HCT116 (cell line): ENCODE measurements around the gene GSDMA. TPM values are rescaled to one million over a fixed set of nuclear protein-coding genes. Genes with fewer than 3 reads are reported as not detected.

Experiments used
- ATAC-seq: fragments of 200-7000 bp; cut with Tn5 transposase; 2 replicates; pipeline ENCODE4 v1.9.1; 2020; ENCODE audit warnings: mild to moderate bottlenecking, moderate library complexity
- BruUV-seq: library from RNA; stranded (reverse); fragments of 400-500 nt; replicated peaks from 2 replicates; lab custom pipeline; 2021; lab: Mats Ljungman, UMichigan
- CTCF ChIA-PET: fragments of 300-600 bp; sonication (Branson Sonifier 250); formaldehyde crosslinking; loops from one replicate; lab custom pipeline; 2021; ENCODE audit warnings: antibody characterized with exemption; lab: Charles Lee
- POLR2A ChIA-PET: fragments of 300-600, 350-600 bp; sonication (Branson Sonifier 250); formaldehyde crosslinking; loops from one replicate; lab custom pipeline; 2021; ENCODE audit warnings: antibody characterized with exemption; lab: Charles Lee
- RAD21 ChIA-PET, 2 experiments: fragments of 300-600 bp; sonication (Branson Sonifier 250); formaldehyde crosslinking; loops; one replicate each; lab custom pipeline; 2023; ENCODE audit warnings: low total read pairs in 2 of 2; ENCODE audit not compliant: uncharacterized antibody in 2 of 2, unreplicated experiment in 2 of 2, low non-redundant PET in 1 of 2; lab: Charles Lee
- DNase-seq: peaks from one replicate; pipeline ENCODE4 v3.0.0-alpha.2; 2010; ENCODE audit warnings: low read depth, low spot score
- H2AFZ ChIP-seq: fragments of 200-600 bp; shearing (Covaris generic), sonication (generic); 2 replicates; pipeline ENCODE4 v1.6.1; 2017; ENCODE audit warnings: low read depth, mixed run types, mixed read lengths, antibody characterized with exemption, low read length; ENCODE audit not compliant: poor library complexity, severe bottlenecking
- H3K27ac ChIP-seq: 2 replicates; pipeline ENCODE4 v1.5.1; 2012; ENCODE audit warnings: low read depth, low read length
- H3K27me3 ChIP-seq: fragments of 200-600 bp; sonication (generic); 2 replicates; pipeline ENCODE4 v1.6.1; 2016; ENCODE audit warnings: mixed run types, low read length, mixed read lengths; ENCODE audit not compliant: insufficient read depth
- H3K36me3 ChIP-seq, 2 experiments: fragments of 200-500 bp in 1 of 2; fragments of 200-600 bp in 1 of 2; sonication (Bioruptor generic) in 1 of 2; sonication (generic) in 1 of 2; 2 replicates each; pipeline versions ENCODE4 v1.5.1 to v1.6.1; 2014 to 2016; ENCODE audit warnings: low read length in 2 of 2, inconsistent platforms in 1 of 2, mixed read lengths in 1 of 2, mixed run types in 1 of 2; ENCODE audit not compliant: insufficient read depth in 2 of 2, control insufficient read depth in 1 of 2
- H3K4me1 ChIP-seq, 2 experiments: fragments of 200-600 bp in 1 of 2; sonication (generic) in 1 of 2; 2 replicates each; pipeline versions ENCODE4 v1.5.1 to v1.6.1; 2012 to 2017; ENCODE audit warnings: low read length in 2 of 2, inconsistent platforms in 1 of 2, mild to moderate bottlenecking in 1 of 2, mixed read lengths in 1 of 2, mixed run types in 1 of 2, moderate library complexity in 1 of 2; ENCODE audit not compliant: insufficient read depth in 2 of 2, control insufficient read depth in 1 of 2
- H3K4me2 ChIP-seq: fragments of 200-600 bp; sonication (generic); 2 replicates; pipeline ENCODE4 v1.6.1; 2017; ENCODE audit warnings: mixed run types, low read length, mixed read lengths
- H3K4me3 ChIP-seq, 2 experiments: fragments of 200-600 bp in 1 of 2; sonication (generic) in 1 of 2; replicated peaks in 1 of 2; 2 replicates each; pipeline ENCODE4 v1.5.1; 2011 to 2016; ENCODE audit warnings: low read length in 2 of 2, control low read depth in 1 of 2, low read depth in 1 of 2, mild to moderate bottlenecking in 1 of 2, mixed read lengths in 1 of 2, mixed run types in 1 of 2
- H3K79me2 ChIP-seq: fragments of 200-600 bp; sonication (generic); 2 replicates; pipeline ENCODE4 v1.6.1; 2017; ENCODE audit warnings: mild to moderate bottlenecking, mixed run types, low read length, moderate library complexity, mixed read lengths; ENCODE audit not compliant: insufficient read depth
- H3K9ac ChIP-seq: fragments of 200-600 bp; sonication (generic); 2 replicates; pipeline ENCODE4 v1.6.1; 2016; ENCODE audit warnings: low read length, mixed read lengths
- H3K9me2 ChIP-seq: fragments of 200-600 bp; sonication (generic), shearing (Covaris generic); 2 replicates; pipeline ENCODE4 v1.6.1; 2017; ENCODE audit warnings: mixed run types, mild to moderate bottlenecking, moderate library complexity; ENCODE audit not compliant: insufficient read depth
- H3K9me3 ChIP-seq, 2 experiments: fragments of 200-500 bp in 1 of 2; fragments of 200-600 bp in 1 of 2; sonication (Bioruptor generic) in 1 of 2; sonication (generic) in 1 of 2; 2 replicates each; pipeline ENCODE4 v1.6.1; 2014 to 2017; ENCODE audit warnings: low read length in 2 of 2, mixed read lengths in 2 of 2, inconsistent platforms in 1 of 2, low read depth in 1 of 2, mild to moderate bottlenecking in 1 of 2, mixed run types in 1 of 2, moderate library complexity in 1 of 2; ENCODE audit not compliant: control insufficient read depth in 1 of 2, insufficient read depth in 1 of 2
- H4K20me1 ChIP-seq: fragments of 200-600 bp; sonication (generic), shearing (Covaris generic); 2 replicates; pipeline ENCODE4 v1.6.1; 2017; ENCODE audit warnings: mixed run types, mild to moderate bottlenecking, moderate library complexity; ENCODE audit not compliant: insufficient read depth
- CEBPB ChIP-seq: IDR thresholded peaks from 2 replicates; pipeline ENCODE4 v1.6.1; 2012; ENCODE audit warnings: low read depth
- ELF1 ChIP-seq: IDR thresholded peaks from 2 replicates; pipeline ENCODE4 v1.6.1; 2012; ENCODE audit warnings: low read depth, borderline replicate concordance
- EZH2phosphoT487 ChIP-seq: fragments of 200-600 bp; IDR thresholded peaks from 2 replicates; pipeline ENCODE4 v1.6.1; 2018; ENCODE audit warnings: antibody characterized with exemption, borderline replicate concordance
- FOSL1 ChIP-seq: IDR thresholded peaks from 2 replicates; pipeline ENCODE4 v1.6.1; 2012; ENCODE audit warnings: low read depth
- POLR2A ChIP-seq: IDR thresholded peaks from 2 replicates; pipeline ENCODE4 v1.7.0; 2011; ENCODE audit warnings: borderline replicate concordance; ENCODE audit not compliant: insufficient read depth, insufficient read length; ENCODE audit errors: extremely low read depth
- SP1 ChIP-seq: IDR thresholded peaks from 2 replicates; pipeline ENCODE4 v1.6.1; 2012; ENCODE audit warnings: low read depth
- TCF7L2 ChIP-seq: IDR thresholded peaks from 2 replicates; pipeline ENCODE4 v1.7.0; 2011; ENCODE audit warnings: borderline replicate concordance, inconsistent platforms; ENCODE audit not compliant: insufficient read depth, insufficient read length; ENCODE audit errors: extremely low read depth
- ZNF274 ChIP-seq: fragments of 200-500 bp; sonication (Bioruptor generic); IDR thresholded peaks from 2 replicates; pipeline ENCODE4 v1.6.1; 2014; ENCODE audit warnings: mild to moderate bottlenecking, low read depth, low read length, inconsistent platforms
- intact Hi-C: fragments of 100-400 bp; cut with micrococcal nuclease; formaldehyde crosslinking; loops from 2 replicates; pipeline ENCODE4 v1.10.0; 2022
- total RNA-seq: library from RNA; stranded (reverse); gene quantifications from one replicate; pipeline ENCODE4 v1.2.1, GENCODE V29; 2021; ENCODE audit not compliant: unreplicated experiment
- TF ChIP-seq, protein P1 (sequence below): IDR thresholded peaks from 2 replicates; pipeline ENCODE4 v1.6.1; 2011; ENCODE audit warnings: mild to moderate bottlenecking, low read length, moderate library complexity; ENCODE audit not compliant: insufficient replicate concordance; ENCODE audit errors: extremely low read depth
- TF ChIP-seq, protein P2 (sequence below), 3 experiments: fragments of 200-600 bp in 1 of 3; sonication (generic) in 1 of 3; IDR thresholded peaks in 2 of 3; conservative IDR thresholded peaks in 1 of 3; 2 replicates each; pipeline ENCODE4 v1.5.1; 2012 to 2017; ENCODE audit warnings: low read depth in 2 of 3, low read length in 2 of 3, antibody characterized with exemption in 1 of 3, borderline replicate concordance in 1 of 3, control low read depth in 1 of 3, mild to moderate bottlenecking in 1 of 3, mixed read lengths in 1 of 3, mixed run types in 1 of 3, moderate library complexity in 1 of 3; ENCODE audit not compliant: insufficient read depth in 1 of 3

GSDMA gene
- total RNA-seq, 1 experiment from 2014 or later: not detected

DNA sequence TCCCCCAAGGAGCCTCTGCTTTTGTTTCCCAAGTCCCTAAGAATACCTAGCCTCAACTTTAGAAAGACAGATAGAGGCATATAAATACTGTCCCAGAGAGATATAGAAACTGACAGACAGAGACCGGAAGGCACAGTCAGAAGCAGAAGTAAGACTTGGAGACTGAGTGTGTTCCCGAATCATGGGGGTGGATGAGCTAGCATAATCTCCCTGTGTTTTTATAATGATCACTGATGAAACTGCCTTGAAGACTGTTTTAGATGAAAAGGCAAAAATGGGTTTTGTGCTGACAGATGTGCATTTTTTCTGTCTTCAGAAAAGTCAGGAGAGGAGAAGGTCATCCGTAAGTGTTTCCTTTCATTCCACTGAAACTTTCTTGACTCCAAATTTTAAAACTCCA is 9.5 kb downstream of the GSDMA start:
- ATAC-seq (no peak), DNase-seq (no peak)
- H4K20me1 ChIP-seq: no peaks in the 10 kb centered on the region
- no peaks in the 10 kb centered on the region for H3K36me3 ChIP-seq
- H3K9ac ChIP-seq: no peak overlapping the region
- no peak overlapping the region for H3K4me3 ChIP-seq
- ChIA-PET RAD21 (no interaction called here), POLR2A (no interaction called here), CTCF (no interaction called here)
- BruUV-seq: no TSS peak
- intact Hi-C loops: no loop called here
- H3K79me2 ChIP-seq: no peaks in the 10 kb centered on the region
- no peak overlapping the region for H2AFZ ChIP-seq
- no peaks in the 10 kb centered on the region for H3K4me1 ChIP-seq
- TF ChIP-seq, protein P1, sequence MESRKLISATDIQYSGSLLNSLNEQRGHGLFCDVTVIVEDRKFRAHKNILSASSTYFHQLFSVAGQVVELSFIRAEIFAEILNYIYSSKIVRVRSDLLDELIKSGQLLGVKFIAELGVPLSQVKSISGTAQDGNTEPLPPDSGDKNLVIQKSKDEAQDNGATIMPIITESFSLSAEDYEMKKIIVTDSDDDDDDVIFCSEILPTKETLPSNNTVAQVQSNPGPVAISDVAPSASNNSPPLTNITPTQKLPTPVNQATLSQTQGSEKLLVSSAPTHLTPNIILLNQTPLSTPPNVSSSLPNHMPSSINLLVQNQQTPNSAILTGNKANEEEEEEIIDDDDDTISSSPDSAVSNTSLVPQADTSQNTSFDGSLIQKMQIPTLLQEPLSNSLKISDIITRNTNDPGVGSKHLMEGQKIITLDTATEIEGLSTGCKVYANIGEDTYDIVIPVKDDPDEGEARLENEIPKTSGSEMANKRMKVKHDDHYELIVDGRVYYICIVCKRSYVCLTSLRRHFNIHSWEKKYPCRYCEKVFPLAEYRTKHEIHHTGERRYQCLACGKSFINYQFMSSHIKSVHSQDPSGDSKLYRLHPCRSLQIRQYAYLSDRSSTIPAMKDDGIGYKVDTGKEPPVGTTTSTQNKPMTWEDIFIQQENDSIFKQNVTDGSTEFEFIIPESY: no peak
- TF ChIP-seq, protein P2, sequence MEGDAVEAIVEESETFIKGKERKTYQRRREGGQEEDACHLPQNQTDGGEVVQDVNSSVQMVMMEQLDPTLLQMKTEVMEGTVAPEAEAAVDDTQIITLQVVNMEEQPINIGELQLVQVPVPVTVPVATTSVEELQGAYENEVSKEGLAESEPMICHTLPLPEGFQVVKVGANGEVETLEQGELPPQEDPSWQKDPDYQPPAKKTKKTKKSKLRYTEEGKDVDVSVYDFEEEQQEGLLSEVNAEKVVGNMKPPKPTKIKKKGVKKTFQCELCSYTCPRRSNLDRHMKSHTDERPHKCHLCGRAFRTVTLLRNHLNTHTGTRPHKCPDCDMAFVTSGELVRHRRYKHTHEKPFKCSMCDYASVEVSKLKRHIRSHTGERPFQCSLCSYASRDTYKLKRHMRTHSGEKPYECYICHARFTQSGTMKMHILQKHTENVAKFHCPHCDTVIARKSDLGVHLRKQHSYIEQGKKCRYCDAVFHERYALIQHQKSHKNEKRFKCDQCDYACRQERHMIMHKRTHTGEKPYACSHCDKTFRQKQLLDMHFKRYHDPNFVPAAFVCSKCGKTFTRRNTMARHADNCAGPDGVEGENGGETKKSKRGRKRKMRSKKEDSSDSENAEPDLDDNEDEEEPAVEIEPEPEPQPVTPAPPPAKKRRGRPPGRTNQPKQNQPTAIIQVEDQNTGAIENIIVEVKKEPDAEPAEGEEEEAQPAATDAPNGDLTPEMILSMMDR (IDR thresholded peaks at IDR 0.05 in 2 of 3, conservative IDR thresholded peaks at IDR 0.05 in 1 of 3; ENCODE audit: borderline replicate concordance in 1 of 3, insufficient read depth in 1 of 3, low read depth in 2 of 3, low read length in 2 of 3): no peak
- TF ChIP-seq FOSL1 (no peak), ELF1 (no peak), CEBPB (no peak), SP1 (no peak), EZH2phosphoT487 (no peak), TCF7L2 (no peak), ZNF274 (no peak), POLR2A (no peak)
- H3K27me3 ChIP-seq: peaks cover 9% of the 10 kb centered on the region; the same call in 1 of the 2 replicates
- H3K27ac ChIP-seq: no peak overlapping the region
- no peak overlapping the region for H3K4me2 ChIP-seq
- no peaks in the 10 kb centered on the region for H3K9me2 ChIP-seq
- H3K9me3 ChIP-seq: no peaks in the 10 kb centered on the region
